ENCODE data around the gene MAP2K2.
A peak's percentile ranks its signal among the peaks of the same experiment; 100 is the strongest.

MAP2K2 gene

GRCh38 chr19:4097501-4097900 lies 26.4 kb downstream of the MAP2K2 start:
- DNase-seq, result no peak

GRCh38 chr19:4096049-4096892 lies 27.7 kb downstream of the MAP2K2 start:
- DNase-seq, result no peak

GRCh38 chr19:4095488-4095844 lies 28.5 kb downstream of the MAP2K2 start:
- no peak for DNase-seq

GRCh38 chr19:4094761-4095487 lies 29.0 kb downstream of the MAP2K2 start:
- no peak for DNase-seq

GRCh38 chr19:4094291-4094690 lies 29.6 kb downstream of the MAP2K2 start:
- no peak for DNase-seq

GRCh38 chr19:4093643-4094175 lies 30.2 kb downstream of the MAP2K2 start:
- no peak for DNase-seq

GRCh38 chr19:4090356-4091220 lies 33.3 kb downstream of the MAP2K2 start:
- no peak for DNase-seq

- no peak for DNase-seq
Observed at GRCh38 chr19:4089946-4090345, 34.0 kb downstream of the MAP2K2 start.

GRCh38 chr19:4089400-4089908 lies 34.5 kb downstream of the MAP2K2 start:
- DNase-seq, result peak; percentile 66

- peak; percentile 34 for DNase-seq
Observed at GRCh38 chr19:4088975-4089374, 34.9 kb downstream of the MAP2K2 start.

- no peak for DNase-seq
Observed at GRCh38 chr19:4087787-4088679, 35.9 kb downstream of the MAP2K2 start.

GRCh38 chr19:4086411-4086867 lies 37.5 kb downstream of the MAP2K2 start:
- DNase-seq, result no peak

GRCh38 chr19:4084547-4084877 lies 39.4 kb downstream of the MAP2K2 start:
- DNase-seq, result no peak

GRCh38 chr19:4083677-4084546 lies 40.0 kb downstream of the MAP2K2 start:
- DNase-seq, result peak; percentile 41

- DNase-seq, result no peak
Observed at GRCh38 chr19:4082172-4082571, 41.8 kb downstream of the MAP2K2 start.

- no peak for DNase-seq
Observed at GRCh38 chr19:4081441-4082129, 42.3 kb downstream of the MAP2K2 start.

GRCh38 chr19:4080473-4080872 lies 43.4 kb downstream of the MAP2K2 start:
- DNase-seq, result no peak

GRCh38 chr19:4077800-4078684 lies 45.9 kb downstream of the MAP2K2 start:
- peak; percentile 72 for DNase-seq

- DNase-seq, result no peak
Observed at GRCh38 chr19:4077007-4077374, 46.9 kb downstream of the MAP2K2 start.
